SK-N-MC (cell line): ENCODE data around the gene NDUFS4.

Experiments used
- FOXP2 ChIP-seq: optimal IDR thresholded peaks from 2 replicates; pipeline ENCODE3; 2011; ENCODE audit warnings: mild to moderate bottlenecking, moderate library complexity; ENCODE audit not compliant: insufficient read depth; ENCODE audit errors: extremely low read length, control extremely low read depth
- POLR2AphosphoS5 ChIP-seq: IDR thresholded peaks from 2 replicates; pipeline ENCODE4 v1.6.1; 2012; ENCODE audit warnings: mild to moderate bottlenecking, low read depth, low read length, borderline replicate concordance

GRCh38 chr5:53557386-53557785, 3.1 kb upstream of the NDUFS4 start:
- TF ChIP-seq FOXP2 (no peak), POLR2AphosphoS5 (no peak)
